PC-3 (cell line): ENCODE results near the gene ASPSCR1.

Source experiments
- CTCF ChIP-seq: fragments of 300-600 bp; sonication (generic); conservative IDR thresholded peaks from 2 replicates; pipeline ENCODE4 v1.5.1; 2017; ENCODE audit warnings: antibody characterized with exemption, low read depth, mild to moderate bottlenecking, low read length
- EZH2 ChIP-seq: fragments of 300-600 bp; sonication (generic); IDR thresholded peaks from one replicate; pipeline ENCODE4 v1.6.1; 2017; ENCODE audit warnings: antibody characterized with exemption, mild to moderate bottlenecking, low read length; ENCODE audit not compliant: unreplicated experiment

- TF ChIP-seq CTCF, result no peak
- no peak for TF ChIP-seq EZH2
Measured at GRCh38 chr17:81996757-81997441, 19.5 kb downstream of the ASPSCR1 start.
